Measurements from ENCODE around the gene GKAP1. TPM values are rescaled to one million over a fixed set of nuclear protein-coding genes. Genes with fewer than 3 reads are reported as not detected.

Gene GKAP1
- total and polyA plus RNA-seq, 2 of the 13 experiments (the other 11 are each of a cell fraction or from before 2014, with no cell fraction given) = 5.6 to 6.1 TPM

DNA sequence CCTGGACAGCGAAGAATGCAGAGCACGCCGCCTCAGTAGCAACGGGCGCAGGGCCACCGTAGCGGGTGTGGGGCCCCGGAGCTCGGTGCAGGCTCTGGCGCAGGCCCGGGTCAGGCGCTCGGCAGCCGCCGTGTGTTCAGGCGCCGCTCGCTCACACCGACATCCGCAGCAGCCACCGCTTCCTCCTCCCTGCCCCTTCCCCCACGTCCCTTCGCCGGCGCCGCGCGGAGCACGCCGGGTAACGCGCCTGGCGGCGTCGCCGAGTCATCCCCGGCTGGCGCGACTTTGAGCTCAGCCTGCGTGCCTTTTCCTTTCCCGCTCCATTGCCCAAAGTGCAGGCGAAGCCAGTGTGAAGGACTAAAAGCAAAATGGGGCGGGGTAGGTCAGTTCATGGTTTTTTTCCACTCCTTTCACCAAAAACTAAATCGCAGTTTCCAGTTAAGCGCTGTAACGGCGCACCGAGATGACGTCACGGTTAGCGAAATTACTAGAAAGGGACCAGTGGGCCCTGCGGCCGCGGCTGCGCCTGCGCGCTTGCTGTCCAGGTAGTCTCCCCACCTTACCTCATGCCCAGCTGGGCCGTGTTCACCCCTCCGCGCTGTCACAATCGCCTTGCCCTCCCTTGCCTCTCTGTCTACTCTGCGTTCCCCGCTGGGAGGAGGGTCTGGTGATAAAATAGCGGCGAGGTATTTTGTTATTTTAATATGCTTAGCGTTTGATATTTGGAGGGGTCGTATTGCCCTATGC is 109.6 kb downstream of the GKAP1 start, which contains the start of gene UBQLN1 (continued):
- TF ChIP-seq, protein P1, sequence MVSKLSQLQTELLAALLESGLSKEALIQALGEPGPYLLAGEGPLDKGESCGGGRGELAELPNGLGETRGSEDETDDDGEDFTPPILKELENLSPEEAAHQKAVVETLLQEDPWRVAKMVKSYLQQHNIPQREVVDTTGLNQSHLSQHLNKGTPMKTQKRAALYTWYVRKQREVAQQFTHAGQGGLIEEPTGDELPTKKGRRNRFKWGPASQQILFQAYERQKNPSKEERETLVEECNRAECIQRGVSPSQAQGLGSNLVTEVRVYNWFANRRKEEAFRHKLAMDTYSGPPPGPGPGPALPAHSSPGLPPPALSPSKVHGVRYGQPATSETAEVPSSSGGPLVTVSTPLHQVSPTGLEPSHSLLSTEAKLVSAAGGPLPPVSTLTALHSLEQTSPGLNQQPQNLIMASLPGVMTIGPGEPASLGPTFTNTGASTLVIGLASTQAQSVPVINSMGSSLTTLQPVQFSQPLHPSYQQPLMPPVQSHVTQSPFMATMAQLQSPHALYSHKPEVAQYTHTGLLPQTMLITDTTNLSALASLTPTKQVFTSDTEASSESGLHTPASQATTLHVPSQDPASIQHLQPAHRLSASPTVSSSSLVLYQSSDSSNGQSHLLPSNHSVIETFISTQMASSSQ (IDR thresholded peaks at IDR 0.05; ENCODE audit: low read depth) = no peak
- TF ChIP-seq, protein P1 (CRISPR knock-in tag; IDR thresholded peaks at IDR 0.05; ENCODE audit: borderline replicate concordance) = peak; percentile 12; the same call in 1 of the 2 replicates
- TF ChIP-seq SP2 (CRISPR knock-in tag; IDR thresholded peaks at IDR 0.05) (peak; percentile 61; the same call in 1 of the 2 replicates), ZFP36L1 (CRISPR knock-in tag; IDR thresholded peaks at IDR 0.05) (peak; percentile 51), ZNF788 (CRISPR knock-in tag; IDR thresholded peaks at IDR 0.05; ENCODE audit: borderline replicate concordance) (peak; percentile 93), NR2F2 (IDR thresholded peaks at IDR 0.05; ENCODE audit: borderline replicate concordance, low read depth) (no peak; the same call in 1 of the 2 replicates), EEA1 (CRISPR knock-in tag; IDR thresholded peaks at IDR 0.05; ENCODE audit: borderline replicate concordance) (peak; percentile 75; the same call in 1 of the 2 replicates), ELF1 (CRISPR knock-in tag; IDR thresholded peaks at IDR 0.05) (peak; percentile 74), ZNF781 (CRISPR knock-in tag; IDR thresholded peaks at IDR 0.05; ENCODE audit: borderline replicate concordance, not compliant biosample characterization) (no peak), ASH2L (IDR thresholded peaks at IDR 0.05; ENCODE audit: insufficient read length, low read depth, low read length) (peak; percentile 94), PBX3 (CRISPR knock-in tag; IDR thresholded peaks at IDR 0.05; ENCODE audit: borderline replicate concordance) (no peak; the same call in 1 of the 2 replicates), ZNF552 (CRISPR knock-in tag; IDR thresholded peaks at IDR 0.05; ENCODE audit: borderline replicate concordance) (peak; percentile 56; the same call in 1 of the 2 replicates), THAP11 (CRISPR knock-in tag; IDR thresholded peaks at IDR 0.05) (peak; percentile 89), MED1 (CRISPR knock-in tag; IDR thresholded peaks at IDR 0.05) (peak; percentile 36; the same call in 1 of the 2 replicates), ZNF776 (CRISPR knock-in tag; IDR thresholded peaks at IDR 0.05) (peak; percentile 94; the same call in 1 of the 2 replicates)
- TF ChIP-seq, protein P2, sequence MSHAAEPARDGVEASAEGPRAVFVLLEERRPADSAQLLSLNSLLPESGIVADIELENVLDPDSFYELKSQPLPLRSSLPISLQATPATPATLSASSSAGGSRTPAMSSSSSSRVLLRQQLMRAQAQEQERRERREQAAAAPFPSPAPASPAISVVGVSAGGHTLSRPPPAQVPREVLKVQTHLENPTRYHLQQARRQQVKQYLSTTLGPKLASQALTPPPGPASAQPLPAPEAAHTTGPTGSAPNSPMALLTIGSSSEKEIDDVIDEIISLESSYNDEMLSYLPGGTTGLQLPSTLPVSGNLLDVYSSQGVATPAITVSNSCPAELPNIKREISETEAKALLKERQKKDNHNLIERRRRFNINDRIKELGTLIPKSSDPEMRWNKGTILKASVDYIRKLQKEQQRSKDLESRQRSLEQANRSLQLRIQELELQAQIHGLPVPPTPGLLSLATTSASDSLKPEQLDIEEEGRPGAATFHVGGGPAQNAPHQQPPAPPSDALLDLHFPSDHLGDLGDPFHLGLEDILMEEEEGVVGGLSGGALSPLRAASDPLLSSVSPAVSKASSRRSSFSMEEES (CRISPR knock-in tag; IDR thresholded peaks at IDR 0.05) = peak; percentile 20; the same call in 1 of the 2 replicates

Data from HepG2 (cell line).